Panc1 (cell line): ENCODE results near the gene ARHGEF10L. TPM values are rescaled to one million over a fixed set of nuclear protein-coding genes. Genes with fewer than 3 reads are reported as not detected.

Experiments used
- ATAC-seq: fragments of 200-7000 bp; cut with Tn5 transposase; 2 replicates; pipeline ENCODE4 v1.9.1; 2020; ENCODE audit warnings: mild to moderate bottlenecking, moderate library complexity
- BruUV-seq: library from RNA; stranded (reverse); fragments of 400-500 nt; replicated peaks from 2 replicates; lab custom pipeline; 2021; lab: Mats Ljungman, UMichigan
- CTCF ChIA-PET: fragments of 300-600 bp; sonication (Branson Sonifier 250); formaldehyde crosslinking; loops from one replicate; lab custom pipeline; 2022; ENCODE audit warnings: antibody characterized with exemption; lab: Charles Lee
- POLR2A ChIA-PET: fragments of 300-600 bp; sonication (Branson Sonifier 250); formaldehyde crosslinking; loops from one replicate; lab custom pipeline; 2022; ENCODE audit warnings: antibody characterized with exemption; lab: Charles Lee
- DNase-seq: peaks from one replicate; pipeline ENCODE4 v3.0.0-alpha.2; 2010; ENCODE audit warnings: low read depth, low spot score
- H3K27ac ChIP-seq: 2 replicates; pipeline ENCODE4 v1.5.1; 2011; ENCODE audit warnings: mild to moderate bottlenecking, low read length, inconsistent platforms
- H3K27me3 ChIP-seq: fragments of 200-500 bp; sonication (Bioruptor generic); 2 replicates; pipeline ENCODE4 v1.6.0; 2014; ENCODE audit warnings: low read length, inconsistent platforms; ENCODE audit not compliant: control insufficient read depth, insufficient read depth
- H3K36me3 ChIP-seq: fragments of 200-500 bp; sonication (Bioruptor generic); 2 replicates; pipeline ENCODE4 v1.5.1; 2014; ENCODE audit warnings: inconsistent platforms, mild to moderate bottlenecking, low read length, moderate library complexity; ENCODE audit not compliant: control insufficient read depth, insufficient read depth
- H3K4me1 ChIP-seq: 2 replicates; pipeline ENCODE4 v1.5.1; 2011; ENCODE audit warnings: inconsistent platforms, mild to moderate bottlenecking, low read length, moderate library complexity; ENCODE audit not compliant: control insufficient read depth, insufficient read depth
- H3K4me3 ChIP-seq, 2 experiments: 2 replicates each; pipeline ENCODE4 v1.5.1; 2011 to 2012; ENCODE audit warnings: low read depth in 2 of 2, low read length in 2 of 2, mild to moderate bottlenecking in 2 of 2, inconsistent platforms in 1 of 2, moderate library complexity in 1 of 2
- H3K9me3 ChIP-seq: fragments of 200-500 bp; sonication (Bioruptor generic); 2 replicates; pipeline ENCODE4 v1.5.1; 2014; ENCODE audit warnings: low read depth, mild to moderate bottlenecking, inconsistent platforms, low read length, moderate library complexity; ENCODE audit not compliant: control insufficient read depth, insufficient read depth
- CTCF ChIP-seq: fragments of 450-650 bp; IDR thresholded peaks from 2 replicates; pipeline ENCODE4 v1.5.1; 2017; ENCODE audit warnings: mild to moderate bottlenecking
- POLR2AphosphoS5 ChIP-seq: IDR thresholded peaks from 2 replicates; pipeline ENCODE4 v1.6.1; 2012; ENCODE audit warnings: mild to moderate bottlenecking, low read depth, low read length, moderate library complexity
- REST ChIP-seq, 2 experiments: IDR thresholded peaks; 2 replicates each; pipeline ENCODE4 v1.6.1; 2011 to 2012; ENCODE audit warnings: low read depth in 2 of 2, control low read depth in 1 of 2, low read length in 1 of 2, mild to moderate bottlenecking in 1 of 2, moderate library complexity in 1 of 2; ENCODE audit not compliant: insufficient read depth in 1 of 2
- SIN3A ChIP-seq: IDR thresholded peaks from 2 replicates; pipeline ENCODE4 v1.6.1; 2012; ENCODE audit warnings: low read depth, mild to moderate bottlenecking, low read length, moderate library complexity, borderline replicate concordance; ENCODE audit not compliant: insufficient read depth
- TCF7L2 ChIP-seq: IDR thresholded peaks from 2 replicates; pipeline ENCODE4 v1.6.1; 2011; ENCODE audit warnings: mild to moderate bottlenecking, low read depth, low read length, inconsistent platforms
- in situ Hi-C: cut with HindIII; loops from 2 replicates; pipeline ENCODE4 v1.10.0; 2016; ENCODE audit warnings: low sequenced_read_pairs, low pct_unique_long_range_greater_than_20kb
- intact Hi-C: fragments of 100-400 bp; cut with micrococcal nuclease; formaldehyde crosslinking; loops from one replicate; pipeline ENCODE4 v1.10.0; 2022; ENCODE audit not compliant: unreplicated experiment
- total RNA-seq: library from RNA; stranded (reverse); gene quantifications from one replicate; pipeline ENCODE4 v1.2.1, GENCODE V29; 2021; ENCODE audit not compliant: unreplicated experiment

Gene ARHGEF10L
- total RNA-seq, 1 experiment from 2014 or later = 5.9 TPM

GRCh38 chr1:17573518-17574041, 34.1 kb downstream of the ARHGEF10L start:
- in situ Hi-C loops = no loop called here
- POLR2A ChIA-PET = interaction anchor here (0.6 kb wide), 1 partner anchor 79 kb away, joined by 3 read pairs; no protein-coding TSS in a partner anchor

GRCh38 chr1:17574516-17574915, 35.0 kb downstream of the ARHGEF10L start:
- TF ChIP-seq CTCF (no peak), POLR2AphosphoS5 (no peak), SIN3A (no peak)
- POLR2A ChIA-PET = interaction anchor here (0.6 kb wide), 1 partner anchor 78 kb away, joined by 3 read pairs; no protein-coding TSS in a partner anchor

More at GRCh38 chr1:17573518-17574041, 34.1 kb downstream of the ARHGEF10L start:
- CTCF ChIA-PET = interaction anchor here (0.7 to 1.9 kb wide), 3 partner anchors 24 to 79 kb away, joined by 3 to 20 read pairs (median 3); no protein-coding TSS in a partner anchor
- no TSS peak for BruUV-seq
- H3K9me3 ChIP-seq = no peaks in the 10 kb centered on the region
- H3K27ac ChIP-seq = no peak overlapping the region
- no peaks in the 10 kb centered on the region for H3K27me3 ChIP-seq
- H3K36me3 ChIP-seq = no peaks in the 10 kb centered on the region
- TF ChIP-seq POLR2AphosphoS5 (no peak), CTCF (no peak), SIN3A (no peak), TCF7L2 (no peak), REST (IDR thresholded peaks at IDR 0.05; ENCODE audit: insufficient read depth in 1 of 2, low read depth in 2 of 2, low read length in 1 of 2) (no peak)
- ATAC-seq (no peak), DNase-seq (no peak)
- no peak overlapping the region for H3K4me3 ChIP-seq
- no peaks in the 10 kb centered on the region for H3K4me1 ChIP-seq
- intact Hi-C loops = no loop called here

More at GRCh38 chr1:17574516-17574915, 35.0 kb downstream of the ARHGEF10L start:
- intact Hi-C loops = no loop called here
- no peak overlapping the region for H3K4me3 ChIP-seq
- no TSS peak for BruUV-seq
- in situ Hi-C loops = no loop called here
- no peaks in the 10 kb centered on the region for H3K27me3 ChIP-seq
- H3K4me1 ChIP-seq = no peaks in the 10 kb centered on the region
- peak; percentile 70 for ATAC-seq
- H3K27ac ChIP-seq = no peak overlapping the region
- DNase-seq = no peak
- CTCF ChIA-PET = interaction anchor here (0.5 to 1.9 kb wide), 5 partner anchors 13 to 101 kb away, joined by 4 to 20 read pairs (median 4); no protein-coding TSS in a partner anchor
- H3K9me3 ChIP-seq = no peaks in the 10 kb centered on the region
- H3K36me3 ChIP-seq = no peaks in the 10 kb centered on the region
